Liver (tissue), 9 donors: ENCODE results near the gene ARNT2. TPM values are rescaled to one million over a fixed set of nuclear protein-coding genes. Genes with fewer than 3 reads are reported as not detected.

Experiments used
- DNase-seq: peaks from one replicate; pipeline ENCODE4 v3.0.0-alpha.2; 2017; ENCODE audit warnings: low spot score
- H3K27ac ChIP-seq, 2 donors: one replicate each; pipeline ENCODE4 v1.7.0; 2013; ENCODE audit warnings: inconsistent platforms in 2 of 2, low read length in 2 of 2, control low read depth in 1 of 2, low read depth in 1 of 2, mild to moderate bottlenecking in 1 of 2
- H3K27me3 ChIP-seq, 4 donors: one replicate each; pipeline versions ENCODE4 v1.6.1 to v1.7.0; 2013; ENCODE audit warnings: low read length in 3 of 4, inconsistent platforms in 1 of 4, mild to moderate bottlenecking in 1 of 4, moderate library complexity in 1 of 4; ENCODE audit not compliant: control insufficient read depth in 4 of 4, insufficient read depth in 4 of 4
- H3K36me3 ChIP-seq, 4 donors: one replicate each; pipeline versions ENCODE4 v1.6.1 to v1.7.0; 2013; ENCODE audit warnings: low read length in 3 of 4, mild to moderate bottlenecking in 3 of 4, low read depth in 1 of 4, moderate library complexity in 1 of 4; ENCODE audit not compliant: control insufficient read depth in 4 of 4, insufficient read depth in 3 of 4
- H3K4me1 ChIP-seq, 4 donors: one replicate each; pipeline versions ENCODE4 v1.6.1 to v1.7.0; 2013; ENCODE audit warnings: low read length in 3 of 4, mild to moderate bottlenecking in 3 of 4, moderate library complexity in 1 of 4; ENCODE audit not compliant: control insufficient read depth in 4 of 4, insufficient read depth in 4 of 4
- H3K4me3 ChIP-seq, 3 donors: one replicate each; pipeline versions ENCODE4 v1.6.1 to v1.7.0; 2013; ENCODE audit warnings: low read length in 3 of 3, control low read depth in 1 of 3, low read depth in 1 of 3, mild to moderate bottlenecking in 1 of 3
- H3K9ac ChIP-seq, 2 donors: one replicate each; pipeline ENCODE4 v1.7.0; 2013; ENCODE audit warnings: low read length in 2 of 2, mild to moderate bottlenecking in 2 of 2, moderate library complexity in 2 of 2, control low read depth in 1 of 2, low read depth in 1 of 2
- H3K9me3 ChIP-seq, 4 donors: one replicate each; pipeline versions ENCODE4 v1.6.1 to v1.7.0; 2013; ENCODE audit warnings: low read length in 3 of 4; ENCODE audit not compliant: control insufficient read depth in 4 of 4
- FOXA1 ChIP-seq: IDR thresholded peaks from 2 replicates; pipeline ENCODE4 v1.6.1; 2016; ENCODE audit warnings: antibody characterized with exemption
- FOXA2 ChIP-seq: IDR thresholded peaks from 2 replicates; pipeline ENCODE4 v1.6.1; 2016; ENCODE audit warnings: antibody characterized with exemption
- HNF4G ChIP-seq: IDR thresholded peaks from 2 replicates; pipeline ENCODE4 v1.6.1; 2016; ENCODE audit warnings: antibody characterized with exemption
- NR2F2 ChIP-seq: IDR thresholded peaks from 2 replicates; pipeline ENCODE4 v1.6.1; 2016; ENCODE audit warnings: antibody characterized with exemption
- RAD21 ChIP-seq, 2 donors: IDR thresholded peaks; 2 replicates each; pipeline ENCODE4 v1.6.1; 2016; ENCODE audit warnings: antibody characterized with exemption in 2 of 2, mild to moderate bottlenecking in 2 of 2
- RXRA ChIP-seq, 2 donors: IDR thresholded peaks; 2 replicates each; pipeline ENCODE4 v1.6.1; 2017 to 2018; ENCODE audit warnings: antibody characterized with exemption in 2 of 2, mild to moderate bottlenecking in 1 of 2
- TAF1 ChIP-seq: conservative IDR thresholded peaks from 2 replicates; pipeline ENCODE4 v1.6.1; 2016; ENCODE audit warnings: antibody characterized with exemption, mild to moderate bottlenecking
- YY1 ChIP-seq: IDR thresholded peaks from 2 replicates; pipeline ENCODE4 v1.6.1; 2016; ENCODE audit warnings: antibody characterized with exemption, mild to moderate bottlenecking
- WGBS: extraction: QIAGEN DNeasy Blood & Tissue Kit; methylation state at CpG from one replicate; pipeline ENCODE4 v1.1.7; 2013; 5-methylcytosine and 5-hydroxymethylcytosine counted together
- polyA plus RNA-seq, 2 donors: library from polyadenylated mRNA; stranded (reverse) in 1 of 2; unstranded in 1 of 2; fragments of 200-250 nt in 1 of 2; fragments of >200 nt in 1 of 2; fragmentation: Nextera tagmentation in 1 of 2; extraction: Ambion mirVana in 1 of 2; gene quantifications; one replicate each; pipeline versions ENCODE4 v1.2.1 to v1.2.3, GENCODE V29; 2013 to 2015
- total RNA-seq, 2 donors: library from RNA; depleted of rRNA; stranded (reverse); fragments of >200 nt; gene quantifications; one replicate each; pipeline ENCODE4 v1.2.3, GENCODE V29; 2014
- TF ChIP-seq, protein P1 (sequence below): IDR thresholded peaks from 2 replicates; pipeline ENCODE4 v1.6.1; 2016; ENCODE audit warnings: antibody characterized with exemption, mild to moderate bottlenecking
- TF ChIP-seq, protein P2 (sequence below): IDR thresholded peaks from 2 replicates; pipeline ENCODE4 v1.6.1; 2016; ENCODE audit warnings: antibody characterized with exemption
- TF ChIP-seq, protein P3 (sequence below): IDR thresholded peaks from 2 replicates; pipeline ENCODE4 v1.6.1; 2016; ENCODE audit warnings: antibody characterized with exemption
- TF ChIP-seq, protein P4 (sequence below): fragments of 150-350 bp; IDR thresholded peaks from 2 replicates; pipeline ENCODE4 v1.5.1; 2017; ENCODE audit warnings: improper control_type of control experiment, low read depth, low read length; ENCODE audit not compliant: missing input control
- TF ChIP-seq, protein P5 (sequence below): IDR thresholded peaks from 2 replicates; pipeline ENCODE4 v1.6.1; 2016; ENCODE audit warnings: antibody characterized with exemption
- donor health status: healthy.
- donor health status: healthy.
- donor health status: healthy.
- donor health status: healthy.
- donor health status: healthy.

The ARNT2 gene
- total and polyA plus RNA-seq, 4 donors: 0.17 to 0.92 (median 0.54) TPM

DNA sequence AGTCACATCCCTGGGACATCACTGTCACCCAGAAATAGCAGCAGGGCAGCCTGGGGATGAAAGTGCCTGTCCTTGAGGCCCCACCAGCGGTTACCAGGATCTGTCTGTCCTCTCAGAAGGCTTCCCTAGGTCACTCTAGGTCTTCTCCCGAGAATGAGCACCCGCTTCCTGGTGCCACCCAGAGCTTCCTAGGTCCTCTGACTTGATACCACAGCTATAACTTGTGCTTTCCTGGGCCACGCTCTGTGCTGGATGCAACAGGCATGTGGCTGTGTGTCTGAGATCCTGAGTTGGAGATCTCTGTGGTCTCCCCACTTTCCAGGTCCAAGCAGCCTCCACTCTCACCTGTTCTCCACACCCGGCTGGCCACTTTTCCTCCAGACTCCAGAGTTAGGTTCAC lies 25.8 kb downstream of the ARNT2 start:
- H3K4me3 ChIP-seq: no peak overlapping the region
- no peak overlapping the region for H3K9ac ChIP-seq
- TF ChIP-seq, protein P1, sequence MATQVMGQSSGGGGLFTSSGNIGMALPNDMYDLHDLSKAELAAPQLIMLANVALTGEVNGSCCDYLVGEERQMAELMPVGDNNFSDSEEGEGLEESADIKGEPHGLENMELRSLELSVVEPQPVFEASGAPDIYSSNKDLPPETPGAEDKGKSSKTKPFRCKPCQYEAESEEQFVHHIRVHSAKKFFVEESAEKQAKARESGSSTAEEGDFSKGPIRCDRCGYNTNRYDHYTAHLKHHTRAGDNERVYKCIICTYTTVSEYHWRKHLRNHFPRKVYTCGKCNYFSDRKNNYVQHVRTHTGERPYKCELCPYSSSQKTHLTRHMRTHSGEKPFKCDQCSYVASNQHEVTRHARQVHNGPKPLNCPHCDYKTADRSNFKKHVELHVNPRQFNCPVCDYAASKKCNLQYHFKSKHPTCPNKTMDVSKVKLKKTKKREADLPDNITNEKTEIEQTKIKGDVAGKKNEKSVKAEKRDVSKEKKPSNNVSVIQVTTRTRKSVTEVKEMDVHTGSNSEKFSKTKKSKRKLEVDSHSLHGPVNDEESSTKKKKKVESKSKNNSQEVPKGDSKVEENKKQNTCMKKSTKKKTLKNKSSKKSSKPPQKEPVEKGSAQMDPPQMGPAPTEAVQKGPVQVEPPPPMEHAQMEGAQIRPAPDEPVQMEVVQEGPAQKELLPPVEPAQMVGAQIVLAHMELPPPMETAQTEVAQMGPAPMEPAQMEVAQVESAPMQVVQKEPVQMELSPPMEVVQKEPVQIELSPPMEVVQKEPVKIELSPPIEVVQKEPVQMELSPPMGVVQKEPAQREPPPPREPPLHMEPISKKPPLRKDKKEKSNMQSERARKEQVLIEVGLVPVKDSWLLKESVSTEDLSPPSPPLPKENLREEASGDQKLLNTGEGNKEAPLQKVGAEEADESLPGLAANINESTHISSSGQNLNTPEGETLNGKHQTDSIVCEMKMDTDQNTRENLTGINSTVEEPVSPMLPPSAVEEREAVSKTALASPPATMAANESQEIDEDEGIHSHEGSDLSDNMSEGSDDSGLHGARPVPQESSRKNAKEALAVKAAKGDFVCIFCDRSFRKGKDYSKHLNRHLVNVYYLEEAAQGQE: no peak
- TF ChIP-seq, protein P2, sequence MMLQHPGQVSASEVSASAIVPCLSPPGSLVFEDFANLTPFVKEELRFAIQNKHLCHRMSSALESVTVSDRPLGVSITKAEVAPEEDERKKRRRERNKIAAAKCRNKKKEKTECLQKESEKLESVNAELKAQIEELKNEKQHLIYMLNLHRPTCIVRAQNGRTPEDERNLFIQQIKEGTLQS: no peak
- no peak for TF ChIP-seq FOXA2
- TF ChIP-seq, protein P3, sequence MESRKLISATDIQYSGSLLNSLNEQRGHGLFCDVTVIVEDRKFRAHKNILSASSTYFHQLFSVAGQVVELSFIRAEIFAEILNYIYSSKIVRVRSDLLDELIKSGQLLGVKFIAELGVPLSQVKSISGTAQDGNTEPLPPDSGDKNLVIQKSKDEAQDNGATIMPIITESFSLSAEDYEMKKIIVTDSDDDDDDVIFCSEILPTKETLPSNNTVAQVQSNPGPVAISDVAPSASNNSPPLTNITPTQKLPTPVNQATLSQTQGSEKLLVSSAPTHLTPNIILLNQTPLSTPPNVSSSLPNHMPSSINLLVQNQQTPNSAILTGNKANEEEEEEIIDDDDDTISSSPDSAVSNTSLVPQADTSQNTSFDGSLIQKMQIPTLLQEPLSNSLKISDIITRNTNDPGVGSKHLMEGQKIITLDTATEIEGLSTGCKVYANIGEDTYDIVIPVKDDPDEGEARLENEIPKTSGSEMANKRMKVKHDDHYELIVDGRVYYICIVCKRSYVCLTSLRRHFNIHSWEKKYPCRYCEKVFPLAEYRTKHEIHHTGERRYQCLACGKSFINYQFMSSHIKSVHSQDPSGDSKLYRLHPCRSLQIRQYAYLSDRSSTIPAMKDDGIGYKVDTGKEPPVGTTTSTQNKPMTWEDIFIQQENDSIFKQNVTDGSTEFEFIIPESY: no peak
- no peak for TF ChIP-seq FOXA1
- no peak for TF ChIP-seq RAD21 (IDR thresholded peaks at IDR 0.05)
- TF ChIP-seq, protein P4, sequence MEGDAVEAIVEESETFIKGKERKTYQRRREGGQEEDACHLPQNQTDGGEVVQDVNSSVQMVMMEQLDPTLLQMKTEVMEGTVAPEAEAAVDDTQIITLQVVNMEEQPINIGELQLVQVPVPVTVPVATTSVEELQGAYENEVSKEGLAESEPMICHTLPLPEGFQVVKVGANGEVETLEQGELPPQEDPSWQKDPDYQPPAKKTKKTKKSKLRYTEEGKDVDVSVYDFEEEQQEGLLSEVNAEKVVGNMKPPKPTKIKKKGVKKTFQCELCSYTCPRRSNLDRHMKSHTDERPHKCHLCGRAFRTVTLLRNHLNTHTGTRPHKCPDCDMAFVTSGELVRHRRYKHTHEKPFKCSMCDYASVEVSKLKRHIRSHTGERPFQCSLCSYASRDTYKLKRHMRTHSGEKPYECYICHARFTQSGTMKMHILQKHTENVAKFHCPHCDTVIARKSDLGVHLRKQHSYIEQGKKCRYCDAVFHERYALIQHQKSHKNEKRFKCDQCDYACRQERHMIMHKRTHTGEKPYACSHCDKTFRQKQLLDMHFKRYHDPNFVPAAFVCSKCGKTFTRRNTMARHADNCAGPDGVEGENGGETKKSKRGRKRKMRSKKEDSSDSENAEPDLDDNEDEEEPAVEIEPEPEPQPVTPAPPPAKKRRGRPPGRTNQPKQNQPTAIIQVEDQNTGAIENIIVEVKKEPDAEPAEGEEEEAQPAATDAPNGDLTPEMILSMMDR: no peak
- TF ChIP-seq NR2F2: no peak
- no peak for TF ChIP-seq YY1
- TF ChIP-seq TAF1: no peak
- TF ChIP-seq RXRA (IDR thresholded peaks at IDR 0.05): no peak
- TF ChIP-seq, protein P5, sequence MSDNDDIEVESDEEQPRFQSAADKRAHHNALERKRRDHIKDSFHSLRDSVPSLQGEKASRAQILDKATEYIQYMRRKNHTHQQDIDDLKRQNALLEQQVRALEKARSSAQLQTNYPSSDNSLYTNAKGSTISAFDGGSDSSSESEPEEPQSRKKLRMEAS: no peak
- H3K27me3 ChIP-seq: peaks cover 0 to 3% (median 0%) of the 10 kb centered on the region in 4 donors
- 87% methylated on average over 5 of the region's 5 CpGs for WGBS
- no peaks in the 10 kb centered on the region for H3K9me3 ChIP-seq
- no peak for DNase-seq
- no peak overlapping the region for H3K27ac ChIP-seq
- H3K36me3 ChIP-seq: no peaks in the 10 kb centered on the region
- no peaks in the 10 kb centered on the region for H3K4me1 ChIP-seq

DNA sequence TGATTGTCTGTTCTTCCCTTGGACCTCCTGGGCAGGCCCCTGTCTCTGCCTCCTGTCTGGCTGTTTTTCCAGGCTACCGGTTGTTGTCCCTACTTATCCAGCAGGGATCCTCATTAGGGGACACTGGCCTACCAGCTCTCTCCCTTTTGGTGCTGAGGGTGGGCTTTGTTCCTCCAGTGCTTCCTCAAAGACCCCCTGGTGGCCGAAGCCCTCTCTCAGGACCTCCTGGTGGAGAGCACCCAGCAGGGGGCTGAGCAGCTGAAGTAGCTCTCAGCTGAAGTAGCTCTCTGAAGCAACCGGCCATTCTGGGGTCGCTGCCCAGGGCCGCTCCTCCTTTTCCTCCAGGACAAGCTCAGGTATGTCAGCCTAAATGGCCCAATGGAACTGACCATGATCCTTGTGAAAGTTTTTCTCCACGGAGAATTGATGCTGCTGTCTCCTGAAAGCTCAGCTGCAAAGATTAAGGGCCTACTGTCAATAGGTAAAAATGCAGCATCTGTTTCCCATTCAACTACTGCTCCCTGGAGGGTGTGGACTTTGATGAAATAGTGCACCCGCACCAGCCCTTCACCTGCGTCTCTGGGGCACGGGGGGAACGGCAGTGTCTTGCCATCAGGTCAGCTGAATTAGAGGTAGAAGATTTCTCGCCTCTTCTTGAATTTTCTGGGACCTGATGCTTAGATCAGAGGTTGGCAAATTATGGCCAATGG lies 27.6 kb downstream of the ARNT2 start:
- no peaks in the 10 kb centered on the region for H3K4me1 ChIP-seq
- no peaks in the 10 kb centered on the region for H3K9me3 ChIP-seq
- H3K27me3 ChIP-seq: peaks cover 0 to 6% (median 0%) of the 10 kb centered on the region in 4 donors
- H3K36me3 ChIP-seq: no peaks in the 10 kb centered on the region
- DNase-seq: no peak
- WGBS: 77% methylated on average over 11 of the region's 11 CpGs
- no peak overlapping the region for H3K9ac ChIP-seq
- no peak overlapping the region for H3K4me3 ChIP-seq
- no peak overlapping the region for H3K27ac ChIP-seq
- TF ChIP-seq, protein P1: no peak
- TF ChIP-seq, protein P3: no peak
- TF ChIP-seq, protein P4: no peak
- no peak for TF ChIP-seq FOXA1
- TF ChIP-seq, protein P2: no peak
- no peak for TF ChIP-seq TAF1
- TF ChIP-seq HNF4G: no peak
- TF ChIP-seq RAD21 (IDR thresholded peaks at IDR 0.05): no peak
